SK-N-SH (cell line): ENCODE results near the gene CLCN3. TPM values are rescaled to one million over a fixed set of nuclear protein-coding genes. Genes with fewer than 3 reads are reported as not detected.

Experiments used
- CTCF ChIA-PET: fragments of 300-600, 350-600 bp; formaldehyde crosslinking; extraction: SDS; loops from one replicate; lab custom pipeline; 2021; lab: Yijun Ruan, JAX
- POLR2A ChIA-PET: fragments of 350-600 bp; sonication (Branson Sonifier 250); formaldehyde crosslinking; extraction: SDS; loops from one replicate; lab custom pipeline; 2020; ENCODE audit warnings: antibody characterized with exemption, inconsistent platforms; lab: Yijun Ruan, JAX
- DNase-seq: peaks from one replicate; pipeline ENCODE4 v3.0.0; 2012
- H2AFZ ChIP-seq: fragments of 200-600 bp; sonication (generic); 2 replicates; pipeline ENCODE4 v1.8.1; 2016; ENCODE audit warnings: antibody characterized with exemption, mild to moderate bottlenecking, low read depth
- H3F3A ChIP-seq: fragments of 200-600 bp; sonication (generic); replicated peaks from 2 replicates; pipeline ENCODE3; 2016; ENCODE audit warnings: antibody characterized with exemption, mild to moderate bottlenecking; ENCODE audit not compliant: insufficient read depth
- H3K27ac ChIP-seq, 2 experiments: fragments of 200-500 bp in 1 of 2; fragments of 200-600 bp in 1 of 2; sonication (Bioruptor generic) in 1 of 2; sonication (generic), shearing (Covaris generic) in 1 of 2; 2 replicates each; pipeline versions ENCODE4 v1.5.1 to v1.6.1; 2014 to 2016; ENCODE audit warnings: low read depth in 2 of 2, inconsistent platforms in 1 of 2, low read length in 1 of 2, mild to moderate bottlenecking in 1 of 2, mixed read lengths in 1 of 2
- H3K27me3 ChIP-seq: fragments of 200-600 bp; sonication (generic), shearing (Covaris generic); 2 replicates; pipeline ENCODE4 v1.6.1; 2016; ENCODE audit warnings: mixed run types; ENCODE audit not compliant: insufficient read depth
- H3K36me3 ChIP-seq, 2 experiments: fragments of 200-500 bp in 1 of 2; fragments of 200-600 bp in 1 of 2; sonication (Bioruptor generic) in 1 of 2; sonication (generic) in 1 of 2; replicated peaks in 1 of 2; 2 replicates each; pipeline versions ENCODE3 to v1.5.1; 2014 to 2016; ENCODE audit warnings: low read length in 1 of 2, mild to moderate bottlenecking in 1 of 2; ENCODE audit not compliant: insufficient read depth in 2 of 2, control insufficient read depth in 1 of 2
- H3K4me1 ChIP-seq, 2 experiments: fragments of 200-500 bp in 1 of 2; fragments of 200-600 bp in 1 of 2; sonication (Bioruptor generic) in 1 of 2; sonication (generic), shearing (Covaris generic) in 1 of 2; 2 replicates each; pipeline versions ENCODE4 v1.5.1 to v1.6.1; 2014 to 2016; ENCODE audit warnings: low read depth in 1 of 2, low read length in 1 of 2, mixed run types in 1 of 2; ENCODE audit not compliant: insufficient read depth in 2 of 2, control insufficient read depth in 1 of 2
- H3K4me2 ChIP-seq: fragments of 200-600 bp; sonication (generic), shearing (Covaris generic); 2 replicates; pipeline ENCODE4 v1.6.1; 2017; ENCODE audit warnings: mixed run types
- H3K4me3 ChIP-seq, 2 experiments: fragments of 200-500 bp in 1 of 2; fragments of 200-600 bp in 1 of 2; sonication (Bioruptor generic) in 1 of 2; sonication (generic), shearing (Covaris generic) in 1 of 2; 2 replicates each; pipeline versions ENCODE4 v1.5.1 to v1.8.1; 2014 to 2016; ENCODE audit warnings: low read depth in 2 of 2, inconsistent platforms in 1 of 2, low read length in 1 of 2, mild to moderate bottlenecking in 1 of 2, mixed read lengths in 1 of 2, moderate library complexity in 1 of 2
- H3K79me2 ChIP-seq: fragments of 200-600 bp; sonication (generic); 2 replicates; pipeline ENCODE4 v1.8.1; 2017; ENCODE audit warnings: mild to moderate bottlenecking; ENCODE audit not compliant: insufficient read depth
- H3K9ac ChIP-seq: fragments of 200-600 bp; sonication (generic); 2 replicates; pipeline ENCODE4 v1.6.1; 2017; ENCODE audit warnings: mixed run types
- H3K9me2 ChIP-seq: fragments of 200-600 bp; sonication (generic); 2 replicates; pipeline ENCODE4 v1.6.1; 2017; ENCODE audit warnings: mixed run types
- H3K9me3 ChIP-seq: fragments of 200-600 bp; sonication (generic); 2 replicates; pipeline ENCODE4 v1.6.1; 2017; ENCODE audit warnings: mixed run types, mild to moderate bottlenecking, moderate library complexity
- H4K20me1 ChIP-seq: fragments of 200-600 bp; sonication (generic); 2 replicates; pipeline ENCODE4 v1.6.1; 2017; ENCODE audit warnings: mild to moderate bottlenecking, mixed run types; ENCODE audit not compliant: insufficient read depth
- CHD2 ChIP-seq: fragments of 150-350 bp; IDR thresholded peaks from 2 replicates; pipeline ENCODE4 v1.6.1; 2018; ENCODE audit warnings: low read length; ENCODE audit not compliant: partially characterized antibody
- EP300 ChIP-seq, 2 experiments: IDR thresholded peaks; 2 replicates each; pipeline versions ENCODE4 v1.4.0 to v1.6.1; 2012; ENCODE audit warnings: borderline replicate concordance in 1 of 2, low read depth in 1 of 2, low read length in 1 of 2
- FOSL2 ChIP-seq: IDR thresholded peaks from 2 replicates; pipeline ENCODE4 v1.4.0; 2012; ENCODE audit warnings: low read depth, mild to moderate bottlenecking, moderate library complexity, borderline replicate concordance
- FOXJ3 ChIP-seq: sonication (generic); formaldehyde crosslinking; IDR thresholded peaks from 2 replicates; pipeline ENCODE4 v1.5.1; 2020; ENCODE audit warnings: mild to moderate bottlenecking, missing genetic modification reagents
- GATA2 ChIP-seq: sonication (generic); formaldehyde crosslinking; IDR thresholded peaks from 2 replicates; pipeline ENCODE4 v1.5.0; 2020; ENCODE audit warnings: mild to moderate bottlenecking, missing genetic modification reagents
- JUND ChIP-seq: IDR thresholded peaks from 2 replicates; pipeline ENCODE4 v1.4.0; 2012
- MXI1 ChIP-seq: IDR thresholded peaks from 2 replicates; pipeline ENCODE4 v1.6.1; 2012; ENCODE audit warnings: mild to moderate bottlenecking, low read depth, low read length, improper control_type of control experiment
- PBX3 ChIP-seq: IDR thresholded peaks from 2 replicates; pipeline ENCODE4; 2012
- RCOR1 ChIP-seq: fragments of 150-350 bp; IDR thresholded peaks from 2 replicates; pipeline ENCODE4 v1.6.1; 2017; ENCODE audit warnings: antibody characterized with exemption, low read length
- REST ChIP-seq: IDR thresholded peaks from 2 replicates; pipeline ENCODE4 v1.6.1; 2012; ENCODE audit warnings: mild to moderate bottlenecking, low read depth, low read length, moderate library complexity
- RFX5 ChIP-seq: IDR thresholded peaks from 2 replicates; pipeline ENCODE4 v1.6.1; 2012; ENCODE audit warnings: mild to moderate bottlenecking, improper control_type of control experiment, low read length
- SIN3A ChIP-seq: IDR thresholded peaks from 2 replicates; pipeline ENCODE4 v1.6.1; 2012; ENCODE audit warnings: low read depth, mild to moderate bottlenecking, low read length, moderate library complexity, borderline replicate concordance
- TAF1 ChIP-seq: IDR thresholded peaks from 2 replicates; pipeline ENCODE4 v1.6.1; 2012; ENCODE audit warnings: low read depth, mild to moderate bottlenecking, low read length, moderate library complexity, borderline replicate concordance
- TCF12 ChIP-seq: IDR thresholded peaks from 2 replicates; pipeline ENCODE4 v1.4.0; 2012
- TEAD4 ChIP-seq: IDR thresholded peaks from 2 replicates; pipeline ENCODE4 v1.4.0; 2012; ENCODE audit warnings: mild to moderate bottlenecking, borderline replicate concordance; ENCODE audit not compliant: insufficient read depth
- USF1 ChIP-seq: IDR thresholded peaks from 2 replicates; pipeline ENCODE4 v1.4.0; 2012; ENCODE audit warnings: low read depth, borderline replicate concordance
- YY1 ChIP-seq: IDR thresholded peaks from 2 replicates; pipeline ENCODE4 v1.4.0; 2012; ENCODE audit warnings: low read depth, mild to moderate bottlenecking
- ZBTB33 ChIP-seq: IDR thresholded peaks from 2 replicates; pipeline ENCODE4 v1.4.0; 2012; ENCODE audit warnings: low read depth, borderline replicate concordance
- WGBS: methylation state at CpG from one replicate; pipeline ENCODE4 v1.1.6; 2017; ENCODE audit warnings: low lambda C conversion rate; 5-methylcytosine and 5-hydroxymethylcytosine counted together
- polyA plus RNA-seq, 3 experiments: library from polyadenylated mRNA; depleted of rRNA; stranded (reverse); fragments of >200 nt; gene quantifications; 2 replicates each; pipeline ENCODE4 v1.2.3, GENCODE V29; 2012

Gene CLCN3
- polyA plus RNA-seq, 1 of the 3 experiments (the other 2 are of a cell fraction): 11.8 TPM

DNA sequence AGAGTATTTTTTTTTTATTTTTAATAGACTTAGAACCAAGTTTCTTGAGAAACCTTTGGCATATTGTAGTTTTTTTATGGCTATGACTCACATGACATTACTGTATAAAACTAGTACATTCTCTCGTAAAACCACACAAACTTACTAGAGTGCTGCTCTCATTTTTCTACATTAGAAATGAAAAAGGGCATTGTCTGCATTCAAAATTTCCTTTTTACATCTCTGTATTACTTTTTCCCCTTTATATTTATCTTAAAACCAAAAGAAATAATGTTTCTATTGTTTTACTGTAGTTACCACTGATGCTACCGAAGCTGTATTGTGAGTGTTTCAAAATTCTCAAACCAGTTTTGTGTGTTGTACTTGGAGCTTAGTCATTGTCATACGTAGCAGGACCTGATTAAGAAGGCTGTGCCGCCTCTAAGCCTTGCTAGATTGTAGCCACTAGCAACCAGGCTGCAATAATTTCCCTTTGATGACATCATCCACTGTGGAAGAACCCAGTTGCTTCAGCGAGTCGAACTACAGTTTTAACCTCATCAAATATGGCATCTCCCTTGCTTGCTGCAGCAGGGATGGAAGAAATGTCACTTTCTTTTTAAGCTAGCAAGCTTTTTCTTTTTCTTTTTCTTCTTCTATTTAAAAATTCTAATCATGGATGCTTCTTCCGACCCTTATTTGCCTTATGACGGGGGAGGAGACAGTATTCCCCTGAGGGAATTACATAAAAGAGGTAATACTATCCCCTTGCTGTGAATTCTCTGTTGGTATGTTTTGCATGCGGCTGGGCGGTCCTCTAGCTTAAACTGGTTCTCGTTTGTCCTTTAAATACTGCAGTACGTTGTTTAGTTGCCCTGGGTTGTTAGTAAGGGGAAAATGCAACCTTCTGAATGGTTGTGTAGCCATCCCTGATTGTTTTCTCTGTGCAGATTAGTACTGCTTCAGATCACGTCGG is 39.6 kb downstream of the CLCN3 start:
- Histone ChIP-seq H4K20me1 (no peaks in the 10 kb centered on the region), H3K4me2 (peak overlapping the region; percentile 66), H3K4me1 (peaks cover 21 to 36% of the 10 kb centered on the region in 2 experiments; a peak in 3 of 4 replicates), H3F3A (peaks cover 46% of the 10 kb centered on the region), H3K79me2 (peaks cover 68% of the 10 kb centered on the region), H3K27ac (peak overlapping the region; percentile 93 to 99), H2AFZ (peak overlapping the region; percentile 52), H3K36me3 (no peaks in the 10 kb centered on the region), H3K4me3 (peak overlapping the region; percentile 58 to 66), H3K9me3 (no peaks in the 10 kb centered on the region), H3K9me2 (no peaks in the 10 kb centered on the region), H3K9ac (peak overlapping the region; percentile 90), H3K27me3 (no peaks in the 10 kb centered on the region)
- ChIA-PET POLR2A (interaction anchor here (0.8 to 1.8 kb wide), 4 partner anchors 33 to 366 kb away, joined by 3 to 4 read pairs (median 3); partner anchors contain the start of genes HPF1 and MFAP3L), CTCF (interaction anchor here (0.8 to 5.1 kb wide), 6 partner anchors 17 to 47 kb away, joined by 3 to 19 read pairs (median 5); partner anchors contain the start of genes CLCN3 and NEK1)
- peak; percentile 67 for DNase-seq
- WGBS: 1% methylated on average over 14 of the region's 14 CpGs
- TF ChIP-seq TEAD4 (no peak), ZBTB33 (no peak), GATA2 (CRISPR knock-in tag) (peak; percentile 69), RFX5 (peak; percentile 47; the same call in 1 of the 2 replicates), MXI1 (peak; percentile 75), EP300 (IDR thresholded peaks at IDR 0.05; ENCODE audit: borderline replicate concordance in 1 of 2, low read depth in 1 of 2, low read length in 1 of 2) (0 out of 4 replicates have a peak, but pooled peaks of 1 of the 2 experiments have one; percentile 18), TAF1 (peak; percentile 37; the same call in 1 of the 2 replicates), RCOR1 (peak; percentile 39; the same call in 1 of the 2 replicates), YY1 (peak; percentile 85), PBX3 (0 out of 2 replicates have a peak, but pooled peaks have one; percentile 10), REST (no peak), USF1 (no peak; the same call in 1 of the 2 replicates), JUND (peak; percentile 39), SIN3A (0 out of 2 replicates have a peak, but pooled peaks have one; percentile 49), FOSL2 (peak; percentile 68), CHD2 (peak; percentile 55), FOXJ3 (CRISPR knock-in tag) (no peak), TCF12 (peak; percentile 41)
